ENCODE data around the gene ITIH1. TPM values are rescaled to one million over a fixed set of nuclear protein-coding genes. Genes with fewer than 3 reads are reported as not detected.

ITIH1 gene
- polyA plus RNA-seq, 2 of the 4 experiments (the other 2 are of a cell fraction) = not detected

GRCh38 chr3:52752045-52752660 is 25.2 kb upstream of the ITIH1 start:
- H3K4me1 ChIP-seq = no peaks in the 10 kb centered on the region
- FAIRE-seq = no peak
- ChIA-PET CTCF (no interaction called here), POLR2A (no interaction called here)
- H3K4me3 ChIP-seq = no peak overlapping the region
- TF ChIP-seq EP300 (IDR thresholded peaks at IDR 0.05) (no peak), GATA3 (IDR thresholded peaks at IDR 0.05; ENCODE audit: borderline replicate concordance) (no peak), MAFK (IDR thresholded peaks at IDR 0.05; ENCODE audit: partially characterized antibody) (peak; percentile 80), HOXA7 (CRISPR knock-in tag; IDR thresholded peaks at IDR 0.05) (no peak), RNF2 (IDR thresholded peaks at IDR 0.05; ENCODE audit: borderline replicate concordance, low read depth) (no peak), FOXS1 (CRISPR knock-in tag; IDR thresholded peaks at IDR 0.05) (no peak), CHD2 (IDR thresholded peaks at IDR 0.05; ENCODE audit: low read length, partially characterized antibody) (no peak), ATOH8 (CRISPR knock-in tag; IDR thresholded peaks at IDR 0.05; ENCODE audit: low read depth) (no peak), ELK1 (IDR thresholded peaks at IDR 0.05; ENCODE audit: low read depth, low read length) (no peak), SREBF2 (IDR thresholded peaks at IDR 0.05) (no peak), ZSCAN20 (CRISPR knock-in tag; IDR thresholded peaks at IDR 0.05) (no peak), NFE2L2 (conservative IDR thresholded peaks at IDR 0.05; ENCODE audit: low read length) (peak; percentile 41; the same call in 1 of the 2 replicates), NR3C1 (IDR thresholded peaks at IDR 0.05) (no peak), BHLHE40 (IDR thresholded peaks at IDR 0.05; ENCODE audit: low read depth, low read length) (no peak), PBX3 (IDR thresholded peaks at IDR 0.05) (no peak)
- H3K4me2 ChIP-seq = no peak overlapping the region
- H3K27ac ChIP-seq = 0 out of 6 replicates have a peak overlapping the region, but pooled peaks of 1 of the 2 experiments have one; percentile 37
- WGBS (ENCODE audit: missing lambda C conversion rate) = 94% methylated on average over 3 of the region's 3 CpGs
- H3K9me3 ChIP-seq = no peaks in the 10 kb centered on the region
- ATAC-seq = no peak
- DNase-seq (ENCODE audit: low read depth in 1 of 2, low spot score in 1 of 2) = no peak

- TF ChIP-seq CHD2 (IDR thresholded peaks at IDR 0.05; ENCODE audit: low read length, partially characterized antibody) (no peak), MAFK (IDR thresholded peaks at IDR 0.05; ENCODE audit: partially characterized antibody) (peak; percentile 24)
- no peak overlapping the region for H3K27ac ChIP-seq
- no peaks in the 10 kb centered on the region for H3K4me1 ChIP-seq
- CTCF ChIA-PET = no interaction called here
- DNase-seq (ENCODE audit: low read depth in 1 of 2, low spot score in 1 of 2) (no peak), ATAC-seq (no peak), FAIRE-seq (no peak)
- POLR2A ChIA-PET = no interaction called here
- H3K4me3 ChIP-seq = no peak overlapping the region
- H3K9me3 ChIP-seq = no peaks in the 10 kb centered on the region
- WGBS (ENCODE audit: missing lambda C conversion rate) = 94% methylated on average over 4 of the region's 4 CpGs
- H3K4me2 ChIP-seq = no peak overlapping the region
These were observed 23.0 kb upstream of the ITIH1 start for GRCh38 chr3:52754373-52754772.

- ATAC-seq (no peak), FAIRE-seq (no peak), DNase-seq (ENCODE audit: low read depth in 1 of 2, low spot score in 1 of 2) (no peak)
- Histone ChIP-seq H3K4me2 (no peak overlapping the region), H3K4me3 (no peak overlapping the region), H3K27ac (no peak overlapping the region), H3K4me1 (no peaks in the 10 kb centered on the region), H3K9me3 (no peaks in the 10 kb centered on the region)
- TF ChIP-seq FOSB (CRISPR knock-in tag; IDR thresholded peaks at IDR 0.05) (no peak), ZFP36 (IDR thresholded peaks at IDR 0.05; ENCODE audit: borderline replicate concordance, partially characterized antibody) (no peak), RARB (CRISPR knock-in tag; IDR thresholded peaks at IDR 0.05) (no peak), ZNF302 (CRISPR knock-in tag; IDR thresholded peaks at IDR 0.05) (no peak), E2F6 (IDR thresholded peaks at IDR 0.05; ENCODE audit: borderline replicate concordance, low read depth) (no peak), SMC3 (IDR thresholded peaks at IDR 0.05) (no peak), MAZ (IDR thresholded peaks at IDR 0.05; ENCODE audit: borderline replicate concordance, low read depth, low read length) (no peak), JUNB (IDR thresholded peaks at IDR 0.05) (no peak), RAD21 (conservative IDR thresholded peaks at IDR 0.05 in 1 of 2, IDR thresholded peaks at IDR 0.05 in 1 of 2) (no peak), CBX8 (IDR thresholded peaks at IDR 0.05) (no peak), JUN (IDR thresholded peaks at IDR 0.05) (no peak), SREBF2 (IDR thresholded peaks at IDR 0.05) (no peak), HOXA7 (CRISPR knock-in tag; IDR thresholded peaks at IDR 0.05) (no peak), HOXB5 (CRISPR knock-in tag; IDR thresholded peaks at IDR 0.05) (no peak), PHF8 (IDR thresholded peaks at IDR 0.05; ENCODE audit: borderline replicate concordance, low read depth) (no peak), FOSL2 (IDR thresholded peaks at IDR 0.05) (no peak), FOSL2 (CRISPR knock-in tag; IDR thresholded peaks at IDR 0.05) (no peak), NPAS2 (CRISPR knock-in tag; IDR thresholded peaks at IDR 0.05; ENCODE audit: borderline replicate concordance) (no peak), KDM1A (IDR thresholded peaks at IDR 0.05; ENCODE audit: low read depth) (no peak)
- ChIA-PET CTCF (no interaction called here), POLR2A (no interaction called here)
- WGBS (ENCODE audit: missing lambda C conversion rate) = 86% methylated on average over 1 of the region's 1 CpG
These were observed 21.3 kb upstream of the ITIH1 start for GRCh38 chr3:52756141-52756540.

Data from A549 (cell line).